Measurements from ENCODE around the gene AK9.
"Not testable (repeated sequence)": the region's sequence is repeated elsewhere in the genome, so short reads cannot be mapped to it uniquely, and the experiment has no call there.

Gene AK9

DNA sequence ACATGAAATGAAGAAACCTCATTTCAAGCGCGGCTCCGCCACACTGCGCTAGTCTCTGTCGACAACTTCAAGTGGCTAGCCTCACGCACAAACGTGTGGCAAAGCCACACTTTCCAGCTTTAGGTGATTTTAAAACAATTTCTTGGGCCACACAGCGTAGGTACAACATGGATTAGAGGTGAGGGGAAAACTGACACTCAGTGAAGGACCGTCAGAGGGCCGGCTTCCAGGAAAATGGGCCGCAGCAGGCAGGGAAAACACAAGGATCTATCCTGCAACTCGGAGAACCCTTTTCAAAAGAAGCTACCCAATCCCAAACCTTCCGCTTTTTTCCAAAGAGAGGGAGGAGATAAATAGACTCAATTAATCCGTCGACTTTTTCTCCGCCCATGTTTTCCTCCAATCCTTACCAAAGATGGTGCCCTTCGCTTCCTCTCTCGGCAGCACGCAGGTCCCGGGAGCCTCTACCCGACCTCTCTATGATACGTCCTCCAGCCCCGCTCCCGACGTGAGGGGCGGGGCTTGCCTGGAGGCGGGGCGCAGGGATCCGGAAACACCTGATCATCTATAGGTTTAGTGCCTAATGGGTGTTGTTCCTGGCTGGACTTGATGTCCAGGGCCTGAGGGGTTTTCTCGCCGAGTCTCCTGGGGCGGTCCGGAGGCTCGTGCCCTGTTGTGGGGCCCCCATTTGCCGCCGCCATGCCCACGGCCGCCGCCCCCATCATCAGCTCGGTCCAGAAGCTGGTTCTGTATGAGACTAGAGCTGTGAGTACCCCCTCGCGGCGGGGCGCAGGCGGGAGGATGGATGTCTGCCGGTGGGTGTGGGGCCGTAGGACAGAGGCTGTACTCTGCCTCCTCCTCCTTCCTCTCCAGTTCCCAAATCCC is at the start of gene AK9, which contains the start of gene FIG4:
Gene AK9 (minus strand): TSS at position 466 of the 885 bp plus-strand sequence. CDS start 15,457 bp downstream, outside the sequence.
Gene FIG4 (plus strand): TSS at position 560 of the 885 bp plus-strand sequence. CDS start 140 bp downstream, at position 700.
- DNase-seq, result peak; percentile 97

DNA sequence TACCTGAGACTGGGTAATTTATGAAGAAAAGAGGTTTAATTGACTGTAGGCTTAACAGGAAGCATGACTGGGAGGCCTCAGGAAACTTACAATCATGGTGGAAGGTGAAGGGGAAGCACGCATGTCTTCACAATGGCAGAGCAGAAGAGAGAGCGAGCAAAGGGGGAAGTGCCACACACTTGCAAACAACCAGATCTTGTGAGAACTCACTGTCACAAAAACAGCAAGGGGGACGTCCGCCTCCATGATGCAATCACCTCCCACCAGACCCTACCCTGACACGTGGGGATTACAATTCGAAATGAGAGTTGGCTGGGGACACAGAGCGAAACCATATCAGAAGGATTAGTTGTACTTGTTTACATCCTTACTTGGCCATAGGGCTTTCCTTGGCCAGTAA is 49.8 kb upstream of the AK9 start:
- DNase-seq, result no peak

DNA sequence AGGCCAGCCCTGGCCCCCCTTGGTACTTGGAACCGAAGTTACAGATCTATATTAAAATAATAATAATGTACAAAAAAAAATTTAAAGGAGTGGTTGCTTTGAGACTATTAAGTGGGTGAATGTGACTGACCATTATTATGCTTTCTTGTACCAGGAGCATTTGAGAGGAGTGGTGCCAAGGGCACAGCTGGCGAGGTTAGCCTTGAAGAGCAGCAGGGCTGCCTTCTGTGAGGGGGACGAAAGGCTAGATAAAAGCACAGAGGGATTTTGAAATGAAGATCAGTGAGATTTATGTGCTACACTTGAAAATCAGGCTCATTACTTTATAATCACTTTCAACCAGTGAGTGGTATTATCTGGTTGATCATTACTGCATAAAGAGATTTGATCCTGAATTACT is 48.7 kb upstream of the AK9 start:
- DNase-seq, result no peak

DNA sequence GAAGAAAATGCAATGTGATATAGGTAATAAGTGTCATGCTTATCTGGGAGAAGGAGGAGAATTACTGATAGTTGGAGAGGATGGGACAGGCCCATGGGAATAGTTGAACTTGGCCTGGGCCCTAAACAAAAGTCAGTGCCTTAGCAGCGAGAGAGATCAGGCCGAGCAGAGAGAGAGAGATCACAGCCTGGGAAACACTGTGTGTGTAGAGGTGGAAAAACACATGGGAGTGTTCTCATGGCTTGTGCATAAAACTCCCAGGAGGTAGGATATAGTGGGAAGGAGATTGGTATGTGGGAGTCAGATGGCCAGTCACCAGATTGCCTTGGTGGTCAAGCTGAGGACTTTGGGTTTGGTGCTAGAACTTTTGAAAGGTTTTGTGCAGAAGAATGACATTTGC is 47.7 kb upstream of the AK9 start:
- no peak for DNase-seq

DNA sequence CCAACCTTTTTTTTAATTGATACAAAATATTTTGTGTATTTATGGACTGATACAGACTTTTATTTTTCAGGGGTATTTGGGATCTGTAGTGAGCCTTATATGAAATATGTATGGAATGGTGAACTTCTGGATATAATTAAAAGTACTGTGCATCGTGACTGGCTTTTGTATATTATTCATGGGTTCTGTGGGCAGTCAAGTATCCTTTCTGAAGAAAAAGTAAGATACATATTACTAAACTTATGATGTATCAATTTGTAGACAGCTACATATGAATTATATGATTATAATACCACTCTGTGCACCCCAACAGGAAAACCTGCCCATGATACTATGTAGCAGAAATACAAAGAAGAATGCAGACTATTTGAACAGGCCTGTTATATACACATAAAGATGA is 47.3 kb upstream of the AK9 start:
- DNase-seq, result no peak

DNA sequence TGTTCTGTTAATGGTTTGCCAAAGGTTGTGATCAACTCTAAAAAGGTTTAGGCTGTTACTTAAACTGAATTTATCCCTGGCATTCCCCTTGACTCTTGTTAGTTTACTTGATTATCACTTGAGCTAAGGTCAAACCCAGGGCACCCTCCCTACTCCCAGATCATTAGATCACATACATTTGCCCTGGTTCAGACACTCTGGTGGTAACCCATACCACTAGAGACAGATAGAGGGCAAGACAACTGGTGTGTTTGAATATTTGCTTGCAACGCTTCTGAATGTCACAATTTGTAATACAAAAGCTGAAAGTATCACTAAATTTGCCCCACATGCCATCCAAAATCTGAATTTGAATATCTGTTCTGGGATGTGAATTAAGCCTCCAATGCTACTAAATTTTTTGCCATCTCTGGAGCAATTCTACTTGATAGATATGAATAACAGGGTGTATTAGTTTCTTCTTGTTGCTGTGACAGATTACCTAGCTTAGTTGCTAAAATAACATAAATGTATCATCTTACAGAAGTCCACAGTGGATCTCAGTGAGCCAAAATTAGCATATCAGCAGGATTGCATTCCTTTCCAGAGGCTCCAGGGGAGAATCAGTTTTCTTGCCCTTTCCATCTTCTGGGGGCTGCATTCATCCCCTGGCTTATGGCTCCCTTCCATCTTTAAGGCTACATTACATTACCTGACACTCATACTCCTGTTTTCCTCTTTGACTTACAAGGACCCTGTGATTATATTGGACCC is 45.4 kb upstream of the AK9 start:
- DNase-seq, result no peak

DNA sequence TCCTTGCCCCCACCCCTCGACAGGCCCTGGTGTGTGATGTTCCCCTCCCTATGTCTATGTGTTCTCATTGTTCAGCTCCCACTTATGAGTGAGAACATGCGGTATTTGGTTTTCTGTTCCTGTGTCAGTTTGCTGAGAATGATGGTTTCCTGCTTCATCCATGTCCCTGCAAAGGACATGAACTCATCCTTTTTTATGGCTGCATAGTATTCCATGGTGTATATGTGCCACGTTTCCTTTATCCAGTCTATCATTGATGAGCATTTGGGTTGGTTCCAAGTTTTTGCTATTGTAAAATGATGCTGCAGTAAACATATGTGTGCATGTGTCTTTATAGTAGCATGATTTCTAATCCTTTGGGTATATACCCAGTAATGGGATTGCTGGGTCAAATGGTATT is 34.2 kb upstream of the AK9 start:
- DNase-seq, result not testable (repeated sequence)

DNA sequence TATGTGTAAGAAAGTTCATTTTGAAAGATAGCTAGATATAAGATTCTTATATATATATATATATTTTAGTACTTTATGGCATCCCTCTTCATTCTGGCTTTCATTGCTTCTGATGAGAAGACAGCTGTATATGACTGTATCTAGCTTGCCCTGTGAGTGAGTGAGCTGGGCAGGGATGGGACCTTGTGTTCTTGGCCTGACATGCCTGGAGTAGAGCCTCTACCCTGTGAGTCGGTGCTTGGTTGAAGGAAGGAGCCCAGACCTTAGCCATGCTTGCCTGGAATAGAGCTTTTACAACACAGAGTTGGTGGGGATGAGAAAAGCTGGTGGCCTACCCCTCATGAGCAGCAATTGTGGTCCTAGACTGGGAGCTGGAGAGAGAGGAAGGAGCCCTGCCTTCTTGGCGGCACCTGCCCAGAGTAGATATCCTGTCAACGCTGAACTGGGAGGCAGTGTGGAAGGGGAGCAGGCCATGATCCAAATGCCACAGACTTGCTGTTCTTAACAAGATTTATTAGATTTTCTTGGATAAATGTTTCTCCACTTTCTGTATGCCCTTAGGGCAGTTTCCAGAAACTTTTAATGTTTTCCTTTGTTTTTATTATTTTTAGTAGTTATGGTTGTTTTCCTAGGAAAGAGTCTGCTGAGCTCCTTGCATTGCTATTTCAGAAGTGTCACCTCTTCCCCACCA is 31.7 kb upstream of the AK9 start:
- no peak for DNase-seq

DNA sequence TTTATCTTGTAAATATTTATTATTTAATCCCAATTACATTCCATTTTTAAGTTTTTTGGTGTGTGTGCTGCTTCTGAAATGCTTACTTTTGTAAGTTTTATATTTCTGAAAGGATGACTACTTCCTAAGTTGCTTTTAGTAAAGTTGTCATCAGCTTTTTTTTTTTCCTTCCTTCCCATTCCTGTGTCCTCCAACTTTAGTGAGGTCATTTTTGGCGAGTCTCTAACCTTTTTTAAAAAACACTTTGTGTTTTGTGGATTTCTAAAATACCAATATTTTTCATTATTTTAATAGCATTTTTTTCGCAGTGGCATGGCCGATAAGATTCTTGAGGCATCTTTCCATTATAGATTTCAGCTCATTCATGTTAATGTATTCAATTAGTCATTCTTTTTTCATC is 31.0 kb upstream of the AK9 start:
- no peak for DNase-seq

DNA sequence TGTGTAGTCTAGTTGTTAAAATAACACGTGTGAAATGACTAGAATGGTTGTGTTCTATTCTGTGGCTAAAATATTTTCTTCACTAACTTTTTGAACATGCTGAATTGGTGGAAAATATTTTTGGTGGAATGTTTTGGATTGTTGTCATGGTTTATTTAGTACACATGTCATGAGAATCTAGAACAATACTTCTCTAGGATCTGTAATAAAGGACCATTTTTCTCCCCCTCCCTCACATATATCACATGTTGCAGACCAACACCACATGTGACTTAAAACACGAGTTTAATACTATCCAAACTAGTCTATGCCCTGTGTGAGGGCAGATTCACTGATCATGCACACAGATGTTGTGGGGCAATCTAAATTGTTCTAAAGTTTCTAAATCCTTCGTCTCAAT is 29.3 kb upstream of the AK9 start:
- no peak for DNase-seq

DNA sequence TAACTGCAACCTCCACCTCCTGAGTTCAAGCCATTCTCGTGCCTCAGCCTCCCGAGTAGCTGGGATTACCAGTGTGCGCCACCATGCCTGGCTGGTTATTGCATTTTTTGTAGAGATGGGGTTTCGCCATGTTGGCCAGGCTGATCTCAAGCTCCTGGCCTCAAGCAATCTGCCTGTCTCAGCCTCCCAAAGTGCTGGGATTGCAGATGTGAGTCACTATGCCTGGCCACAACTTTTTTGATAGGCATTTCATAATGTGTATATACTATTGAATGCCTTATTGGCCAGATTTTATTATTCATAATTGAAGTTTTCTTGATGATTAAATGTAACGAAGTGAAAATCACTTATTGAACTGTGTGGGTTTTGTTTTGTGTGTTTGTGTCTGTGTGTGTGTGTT is 28.0 kb upstream of the AK9 start:
- DNase-seq, result no peak

DNA sequence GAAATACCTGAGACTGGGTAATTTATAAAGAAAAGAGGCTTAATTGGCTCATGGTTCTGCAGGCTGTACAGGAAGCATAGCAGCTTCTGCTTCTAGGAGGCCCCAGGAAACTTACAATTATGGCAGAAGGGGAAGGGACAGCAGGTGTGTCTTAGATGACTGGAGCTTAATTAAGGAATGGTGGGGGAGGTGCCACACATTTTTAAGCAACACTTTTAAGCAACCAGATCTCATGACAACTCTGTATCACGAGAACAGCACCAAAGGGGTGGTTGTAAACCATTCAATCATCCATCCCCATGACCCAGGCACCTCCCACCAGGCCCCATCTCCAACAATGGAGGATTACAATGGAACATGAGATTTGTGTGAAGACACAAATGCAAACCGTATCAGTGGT is 27.0 kb upstream of the AK9 start:
- no peak for DNase-seq

DNA sequence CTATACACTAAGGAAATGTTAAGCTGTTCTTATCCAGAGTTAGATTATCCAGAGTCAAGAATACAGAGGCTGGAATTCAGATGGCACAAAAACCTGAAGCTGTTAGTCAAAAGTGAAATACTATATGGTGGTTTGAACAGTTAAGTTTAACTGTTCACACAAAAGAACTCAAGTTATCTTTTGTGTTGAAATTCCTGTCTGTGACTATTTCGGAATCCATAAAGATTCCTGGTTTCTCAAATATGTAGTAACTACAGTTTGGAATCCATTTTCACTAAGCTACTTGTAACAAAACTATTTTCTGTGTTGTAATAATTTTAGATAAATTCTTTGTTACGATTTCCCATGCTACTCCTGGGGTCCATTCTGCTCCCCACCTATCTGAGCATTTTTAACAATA is 24.6 kb upstream of the AK9 start:
- DNase-seq, result no peak

DNA sequence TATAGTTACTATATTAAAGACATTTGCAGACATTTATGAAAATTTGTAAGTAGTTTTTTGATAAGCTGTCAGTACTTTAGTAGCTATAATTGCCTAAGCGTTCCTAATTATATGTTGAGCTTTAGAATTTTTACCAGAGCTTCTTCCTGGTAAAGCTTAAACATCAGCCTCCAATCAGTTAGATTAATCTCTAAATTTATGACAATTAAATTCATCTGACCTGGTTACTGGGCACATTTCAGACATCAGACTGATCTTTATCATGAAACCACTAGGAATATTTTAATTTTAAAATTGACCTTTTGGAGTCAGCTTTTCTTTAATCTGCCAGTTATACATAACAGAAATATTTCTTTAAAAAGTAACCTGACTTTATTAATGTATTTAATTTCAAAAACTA is 23.6 kb upstream of the AK9 start:
- DNase-seq, result no peak

DNA sequence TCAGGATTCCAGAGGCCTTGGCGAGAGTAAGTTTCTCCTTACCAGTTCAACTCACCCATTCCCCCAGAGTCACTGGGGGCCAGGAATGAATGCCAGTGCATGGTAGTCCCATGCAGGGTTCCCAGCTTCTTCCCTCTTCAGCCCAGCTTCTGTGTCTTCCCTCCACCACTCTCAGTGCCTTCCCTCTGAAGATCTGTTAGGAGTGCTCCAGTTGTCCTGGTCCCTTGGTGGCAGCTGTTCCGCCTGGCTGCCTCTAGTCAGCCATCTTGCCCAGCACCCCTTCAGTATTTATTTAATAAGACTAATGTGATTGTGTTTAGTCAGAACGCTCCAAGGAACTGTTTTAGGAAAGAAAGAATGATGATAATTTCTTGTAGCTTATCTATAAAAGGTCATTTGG is 23.2 kb upstream of the AK9 start:
- peak; percentile 65 for DNase-seq

DNA sequence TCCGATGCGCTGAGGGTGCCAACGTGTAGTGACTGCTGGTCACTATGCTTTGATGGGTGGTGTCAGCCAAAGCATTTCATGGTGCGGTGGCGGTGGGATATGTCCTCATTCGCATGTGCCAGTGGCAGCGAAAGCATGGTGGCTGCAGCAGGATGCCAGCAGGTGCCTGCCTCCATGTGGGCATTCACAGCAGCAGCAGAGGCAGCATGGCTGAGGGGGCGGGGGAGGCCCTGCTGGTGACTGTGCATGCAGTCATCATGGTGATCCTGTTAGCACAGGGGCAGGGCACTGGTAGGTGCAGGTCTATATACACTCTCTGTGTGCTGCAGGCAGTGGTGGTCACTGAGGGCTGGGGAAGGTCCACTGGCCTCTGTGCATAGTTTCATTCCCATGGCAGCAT is 22.1 kb upstream of the AK9 start:
- no peak for DNase-seq

DNA sequence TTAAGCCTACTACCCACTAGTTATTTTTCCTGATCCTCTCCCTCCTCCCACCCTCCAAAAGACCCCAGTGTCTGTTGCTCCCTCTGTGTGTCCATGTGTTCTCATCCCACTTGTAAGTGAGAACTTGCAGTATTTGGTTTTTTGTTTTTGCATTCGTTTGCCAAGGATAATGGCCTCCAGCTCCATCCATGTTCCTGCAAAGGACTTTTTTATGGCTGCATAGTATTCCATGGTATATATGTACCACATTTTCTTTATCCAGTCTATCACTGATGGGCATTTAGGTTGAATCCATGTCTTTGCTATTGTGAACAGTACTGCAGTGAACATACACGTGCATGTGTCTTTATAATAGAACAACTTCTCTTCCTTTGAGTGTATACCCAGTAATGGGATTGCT is 17.1 kb upstream of the AK9 start:
- not testable (repeated sequence) for DNase-seq

DNA sequence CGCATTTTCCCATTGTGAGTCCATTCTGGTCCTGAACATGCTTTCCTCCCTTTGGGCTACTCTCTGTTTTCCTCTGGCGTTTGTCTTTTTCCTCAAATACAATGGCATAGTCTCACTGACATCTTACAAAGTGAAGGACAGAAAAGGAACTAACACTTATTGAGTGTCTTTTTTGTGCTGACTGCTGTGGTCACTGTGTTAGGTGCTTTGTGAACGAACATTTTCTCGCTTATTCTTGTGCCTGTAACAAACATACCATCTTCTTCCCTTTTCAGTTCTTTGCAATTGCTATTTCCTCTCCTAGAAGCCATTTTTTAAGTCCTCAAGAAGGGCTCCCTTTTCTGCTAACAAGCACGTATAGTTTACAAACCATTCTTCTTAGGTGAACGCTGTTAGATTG is 15.5 kb upstream of the AK9 start:
- DNase-seq, result no peak

DNA sequence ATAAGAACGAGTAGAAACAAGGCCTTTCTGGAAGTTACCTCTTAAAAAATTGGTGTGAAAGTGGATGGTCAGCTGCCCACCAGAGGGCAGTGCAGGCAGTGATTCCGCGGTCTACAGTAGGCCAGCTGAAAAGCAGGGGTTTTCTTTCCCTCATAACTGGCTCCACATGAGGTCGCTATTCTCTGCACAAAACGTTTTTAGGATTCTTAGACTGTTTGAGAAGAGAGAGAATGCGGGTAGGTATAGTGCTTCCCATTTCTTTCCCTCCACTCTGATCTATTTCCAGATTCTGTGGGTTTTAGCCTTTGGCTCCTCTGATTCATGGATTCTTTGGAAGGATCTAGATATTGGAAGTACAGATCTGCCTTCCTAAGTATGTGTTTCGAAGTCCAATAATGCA is 14.3 kb upstream of the AK9 start:
- DNase-seq, result peak; percentile 96

DNA sequence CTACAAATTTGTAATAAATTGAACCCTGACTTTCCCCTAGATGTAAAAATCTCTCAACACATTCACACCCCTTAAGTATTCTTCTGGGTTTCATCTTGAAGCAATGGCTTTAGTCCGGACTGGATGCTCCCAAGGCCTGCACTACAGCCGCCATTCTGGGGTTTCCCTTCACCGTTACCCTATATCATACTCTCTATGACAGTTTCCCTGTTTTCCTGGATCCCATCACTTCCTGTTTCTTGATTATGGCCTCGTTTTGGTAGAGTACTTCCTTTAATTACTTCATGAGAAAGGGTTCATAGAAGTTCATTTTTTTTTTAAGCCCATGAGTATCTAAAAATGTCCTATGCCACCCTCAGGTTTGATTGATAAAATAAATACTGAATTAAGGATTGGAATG is 11.8 kb upstream of the AK9 start:
- no peak for DNase-seq

DNA sequence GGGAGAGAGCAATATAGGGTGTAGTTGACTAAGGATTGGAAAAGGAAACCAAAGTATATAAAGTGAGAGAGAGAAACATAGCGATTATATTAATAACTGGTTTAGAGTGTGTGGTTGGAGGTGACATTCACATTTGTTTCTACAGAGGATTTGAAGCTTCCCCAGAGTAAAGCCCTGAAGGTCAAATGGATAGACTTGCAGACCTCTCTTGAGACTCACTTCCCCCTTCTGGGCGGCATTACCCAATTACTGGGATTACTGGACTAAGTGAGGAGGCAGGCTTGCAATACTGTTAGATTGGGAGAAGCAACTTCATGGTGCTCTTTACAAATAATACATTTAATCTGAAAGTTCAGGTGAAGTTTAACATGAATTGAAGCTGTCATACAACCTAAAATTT is 10.8 kb upstream of the AK9 start:
- no peak for DNase-seq

DNA sequence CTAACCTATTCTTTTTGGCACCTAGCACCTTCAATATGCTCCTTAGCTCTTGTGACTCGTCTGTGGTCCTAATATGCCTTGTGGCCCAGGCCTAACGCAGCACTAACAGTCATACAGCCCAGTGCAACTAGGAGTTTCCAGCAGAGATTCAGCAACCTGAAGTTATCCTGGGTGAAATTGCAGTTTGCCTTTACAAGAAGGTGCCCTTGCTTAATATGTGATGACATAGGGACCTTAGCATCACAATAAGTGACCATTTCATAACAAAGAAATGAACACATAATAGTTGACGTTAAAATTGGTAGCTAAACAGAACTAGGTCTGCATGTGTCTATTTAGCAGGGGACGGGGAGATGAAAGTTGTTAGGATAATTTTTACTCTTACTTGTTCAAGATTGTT is 10.2 kb upstream of the AK9 start:
- no peak for DNase-seq

DNA sequence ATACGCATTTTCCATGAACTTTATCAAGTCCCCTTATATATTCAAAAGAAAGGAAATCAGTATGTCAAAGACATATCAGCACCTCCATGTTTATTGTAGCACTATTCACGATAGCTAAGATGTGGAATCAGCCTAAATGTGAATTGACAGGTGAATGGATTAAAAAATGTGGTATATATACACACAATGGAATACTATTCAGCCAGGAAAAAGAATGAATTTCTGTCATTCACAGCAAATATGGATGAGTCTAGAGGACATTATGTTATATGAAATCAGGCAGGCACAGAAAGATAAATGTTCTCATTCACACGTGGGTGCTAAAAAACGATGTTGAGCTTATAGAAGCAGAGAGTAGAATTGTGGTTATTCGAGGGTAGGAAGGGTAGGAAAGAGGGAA is 5.4 kb upstream of the AK9 start:
- DNase-seq, result no peak

DNA sequence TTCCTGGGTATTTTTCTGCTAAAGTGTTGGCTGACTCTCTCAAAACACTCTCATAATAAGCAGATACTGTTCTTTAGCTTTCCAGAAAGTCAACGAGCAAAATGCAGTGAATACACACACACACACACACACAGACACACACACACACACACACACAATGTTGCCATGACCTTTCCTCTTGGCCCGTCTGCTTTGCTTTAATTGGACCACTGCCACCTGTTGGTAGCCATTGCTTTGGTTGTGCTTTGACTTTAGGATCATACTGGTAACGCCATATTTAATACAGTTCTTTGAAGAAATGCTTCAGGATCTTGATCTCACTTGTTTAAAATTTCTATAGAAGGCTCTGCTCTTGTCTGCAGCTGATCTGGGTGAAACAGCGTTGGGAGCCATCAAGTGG is 4.5 kb upstream of the AK9 start:
- DNase-seq, result no peak

Measured in eye (tissue), 1 donor.